Measurements from ENCODE around the gene TACC3. TPM values are rescaled to one million over a fixed set of nuclear protein-coding genes. Genes with fewer than 3 reads are reported as not detected.

The TACC3 gene
- polyA plus RNA-seq, 1 donor, result 22.1 TPM

DNA sequence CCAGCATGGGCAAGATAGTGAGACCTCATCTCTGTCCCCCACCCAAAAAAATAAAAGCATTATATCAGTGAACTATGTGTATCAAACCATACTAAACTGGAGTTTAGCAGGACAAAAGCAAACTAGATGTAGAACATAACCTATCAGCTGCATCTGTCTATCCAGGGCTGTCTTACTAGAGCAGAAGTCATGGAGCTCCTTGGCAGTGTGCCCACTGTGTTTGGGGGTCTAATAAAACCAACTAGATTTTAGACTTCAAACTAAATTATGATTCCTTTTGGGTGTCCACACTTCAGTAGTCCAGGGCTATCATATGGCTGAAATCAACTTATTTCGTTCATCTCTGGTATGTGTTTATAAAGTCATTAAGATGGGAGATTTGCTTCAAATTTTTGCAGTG, 17.5 kb upstream of the TACC3 start:
- DNase-seq (ENCODE audit: low read depth), result no peak

DNA sequence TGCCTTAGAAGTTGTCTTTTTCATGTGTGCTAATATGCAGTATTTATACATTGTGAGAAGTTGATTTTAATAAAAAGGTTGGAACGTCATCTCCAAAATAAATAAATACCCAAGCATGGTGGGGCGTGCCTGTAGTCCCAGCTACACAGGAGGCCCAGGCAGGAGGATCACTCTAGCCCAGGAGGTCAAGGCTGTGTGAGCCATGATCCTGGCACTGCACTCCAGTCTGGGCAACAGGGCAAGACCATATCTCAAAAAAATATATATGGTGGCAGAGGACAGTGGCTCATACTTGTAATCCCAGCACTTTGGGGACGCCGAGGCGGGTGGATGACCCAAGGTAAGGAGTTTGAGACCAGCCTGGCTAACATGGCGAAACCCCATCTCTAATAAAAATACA, 15.6 kb upstream of the TACC3 start:
- no peak for DNase-seq (ENCODE audit: low read depth)

GRCh38 chr4:1706358-1706757, 15.0 kb upstream of the TACC3 start:
- DNase-seq (ENCODE audit: low read depth), result no peak

- no peak for DNase-seq (ENCODE audit: low read depth)
Measured at GRCh38 chr4:1708581-1708980, 12.7 kb upstream of the TACC3 start.

GRCh38 chr4:1711055-1711570, 10.2 kb upstream of the TACC3 start:
- DNase-seq (ENCODE audit: low read depth), result no peak

GRCh38 chr4:1711571-1712215, 9.6 kb upstream of the TACC3 start:
- DNase-seq (ENCODE audit: low read depth), result no peak

DNA sequence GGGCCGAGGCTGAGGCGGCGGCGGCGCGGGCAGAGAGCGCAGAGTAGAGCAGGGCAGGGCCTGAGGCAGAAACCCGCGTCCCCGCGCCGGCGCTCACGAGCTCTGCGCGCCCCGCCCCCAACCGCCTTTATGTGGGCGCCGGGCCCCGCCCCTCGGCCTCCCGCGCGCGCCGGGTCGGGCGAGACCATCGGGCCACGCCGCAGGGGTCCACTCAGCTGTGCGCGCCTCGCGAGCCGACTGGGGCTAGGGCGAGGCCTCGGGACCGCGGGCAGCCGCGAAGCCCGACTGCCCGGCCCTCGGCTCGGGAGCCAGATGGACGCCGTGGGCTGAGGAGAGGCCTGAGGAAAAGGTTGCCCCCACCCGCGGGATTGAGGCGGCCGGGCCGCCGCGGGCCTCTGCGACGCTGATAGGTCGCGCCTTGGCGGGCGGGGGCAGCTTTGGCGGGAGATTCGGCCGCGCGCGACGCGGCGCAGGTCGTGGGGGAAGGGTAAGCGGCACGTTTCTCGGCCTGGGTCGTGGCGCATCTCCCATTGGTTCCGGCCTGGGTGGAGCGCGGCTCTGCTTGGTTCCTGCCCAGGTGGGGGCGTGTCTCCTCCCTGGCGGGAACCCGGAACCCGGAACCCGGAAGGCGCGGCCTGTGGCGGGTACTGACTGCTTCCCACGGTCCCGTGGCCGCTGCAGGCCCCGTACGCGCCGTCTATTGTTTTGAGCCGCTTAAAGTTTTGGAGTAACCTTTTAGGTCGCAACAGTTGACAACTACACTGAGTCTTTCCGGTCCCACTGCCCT, 8.9 kb upstream of the TACC3 start, which contains the start of gene SLBP:
Gene SLBP (minus strand): TSS at position 104 of the 787 bp plus-strand sequence. CDS start 131 bp downstream, outside the sequence.
- peak; percentile 62 for DNase-seq (ENCODE audit: low read depth)

GRCh38 chr4:1713003-1713851, 8.1 kb upstream of the TACC3 start:
- DNase-seq (ENCODE audit: low read depth), result no peak

- no peak for DNase-seq (ENCODE audit: low read depth)
Measured at GRCh38 chr4:1714303-1715001, 6.9 kb upstream of the TACC3 start.

- no peak for DNase-seq (ENCODE audit: low read depth)
Measured at GRCh38 chr4:1715002-1715758, 6.1 kb upstream of the TACC3 start.

DNA sequence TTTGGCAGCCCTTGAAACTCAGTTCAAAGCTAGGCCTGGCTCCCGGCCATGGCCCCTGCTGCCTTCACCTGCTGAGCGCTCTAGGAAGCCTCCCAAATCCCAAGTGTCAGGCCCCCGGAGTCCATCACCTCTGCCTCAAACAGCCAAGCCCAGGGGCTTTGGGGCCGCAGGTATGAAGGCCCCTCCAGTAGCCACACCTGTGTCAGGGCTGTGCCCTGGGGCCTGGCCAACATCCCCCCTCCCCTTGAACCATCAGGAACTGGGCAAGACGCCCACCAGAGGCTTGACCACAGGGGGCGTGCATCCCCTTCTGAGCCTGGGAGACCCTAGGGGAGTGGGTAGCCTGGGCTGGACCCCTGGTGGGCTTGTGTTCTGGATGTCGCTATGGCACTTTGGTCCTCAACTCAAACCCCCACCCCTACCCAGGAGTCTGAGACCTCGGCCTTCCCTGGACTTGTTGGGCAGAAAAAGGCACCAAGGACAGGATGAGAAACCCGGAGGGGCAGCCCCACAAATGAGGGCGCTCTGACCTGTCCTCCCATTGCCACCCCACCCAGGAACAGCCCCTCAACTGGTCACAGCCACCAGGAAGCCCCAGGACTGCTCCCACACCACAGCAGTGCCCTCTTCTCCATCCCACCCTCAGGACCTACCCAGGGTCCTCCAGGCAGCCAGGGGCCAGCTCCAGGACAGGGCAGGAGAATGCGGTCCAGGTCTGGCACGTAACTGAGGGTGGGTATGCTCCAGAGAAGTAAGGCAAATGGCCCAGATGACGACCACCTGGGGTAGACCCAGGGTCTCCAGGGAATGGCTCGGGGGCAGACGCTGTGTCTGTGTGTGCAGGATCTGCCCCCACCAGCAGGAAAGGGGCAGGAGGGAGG, 5.0 kb upstream of the TACC3 start:
- no peak for DNase-seq (ENCODE audit: low read depth)

GRCh38 chr4:1717129-1718094, 3.9 kb upstream of the TACC3 start:
- DNase-seq (ENCODE audit: low read depth), result no peak

DNA sequence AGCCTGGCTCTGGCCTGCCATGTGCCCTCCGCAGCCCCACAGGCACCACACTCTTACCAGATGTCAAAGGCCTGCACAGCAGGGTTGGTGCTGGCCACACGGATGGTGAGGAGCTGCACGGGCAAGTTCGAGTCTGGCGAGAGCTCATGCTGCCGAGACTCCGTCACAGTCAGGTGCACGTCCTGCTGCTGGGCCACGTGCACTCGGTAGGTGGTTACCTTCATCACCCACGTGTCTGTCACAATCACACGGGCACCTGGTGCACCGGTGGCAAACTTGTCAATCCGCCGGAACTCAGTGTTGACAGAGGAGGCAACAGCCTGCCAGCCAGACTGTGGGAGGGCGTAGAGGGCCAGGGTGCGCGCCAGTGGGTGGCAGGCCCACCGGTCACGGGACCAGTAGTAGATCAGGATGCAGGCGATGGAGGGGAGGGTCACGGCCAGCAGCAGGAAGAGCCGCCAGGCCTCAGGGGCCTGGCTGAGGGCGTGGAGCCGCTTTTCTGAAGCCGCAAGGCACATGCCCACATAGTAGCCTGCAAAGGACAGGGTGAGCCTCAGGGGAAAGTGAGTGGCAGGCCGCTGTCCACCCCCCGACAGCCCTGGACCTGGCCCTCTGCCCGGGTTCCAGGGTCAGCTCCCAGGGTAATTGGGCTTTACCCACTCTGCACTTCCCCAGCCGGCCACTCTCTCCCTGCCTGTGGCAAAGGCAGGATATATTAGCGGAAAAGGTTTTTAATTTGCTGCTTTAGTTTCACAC, 3.0 kb upstream of the TACC3 start:
- DNase-seq (ENCODE audit: low read depth), result no peak

DNA sequence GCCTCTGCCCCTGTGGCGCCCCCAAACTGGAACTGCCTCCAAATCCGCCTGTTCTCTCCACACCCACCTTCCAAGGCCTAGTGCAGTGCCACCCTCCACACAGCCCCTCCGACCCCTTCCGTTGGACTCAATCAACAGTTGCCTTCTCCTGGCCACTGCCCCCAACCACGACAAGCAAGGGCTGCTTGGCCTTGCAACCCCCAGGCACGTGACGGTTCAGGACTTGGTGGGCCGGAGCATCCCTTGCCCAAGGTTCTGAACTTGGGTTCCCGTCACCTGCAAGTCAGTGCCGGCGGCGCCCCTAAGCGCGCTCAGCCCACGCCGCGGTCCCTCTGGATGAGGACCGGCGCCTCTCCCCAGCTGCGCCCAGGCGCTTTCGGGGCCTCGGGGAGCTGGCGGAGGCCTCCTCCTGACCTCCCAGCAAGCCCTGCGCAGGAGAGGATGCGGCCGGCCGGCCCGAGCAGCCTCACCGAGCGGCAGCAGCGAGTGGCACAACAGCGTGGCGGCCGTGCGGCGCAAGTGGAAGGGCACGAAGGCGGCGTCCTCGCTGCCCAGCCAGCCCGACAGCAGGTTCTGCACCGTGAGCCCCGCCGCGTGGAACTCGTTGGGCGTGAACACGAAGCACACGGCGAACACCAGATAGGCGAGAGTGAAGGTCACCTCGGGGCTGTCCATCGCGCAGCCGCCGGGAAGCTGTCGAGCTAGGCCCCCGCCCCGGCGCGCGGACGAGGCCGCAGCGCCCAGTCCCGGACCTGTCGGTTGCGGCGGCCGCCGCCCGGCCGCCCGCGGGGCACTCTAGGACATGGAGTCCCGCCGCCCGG, 948 bp upstream of the TACC3 start:
- no peak for DNase-seq (ENCODE audit: low read depth)

GRCh38 chr4:1721666-1722550, 587 bp downstream of the TACC3 start:
- no peak for DNase-seq (ENCODE audit: low read depth)
